Measurements from ENCODE around the gene VPS37B.

The VPS37B gene

GRCh38 chr12:122840580-122841513, 55.1 kb downstream of the VPS37B start:
- no peak for DNase-seq (ENCODE audit: low read depth)

- no peak for DNase-seq (ENCODE audit: low read depth)
Measured at GRCh38 chr12:122839907-122840554, 55.9 kb downstream of the VPS37B start.

GRCh38 chr12:122838841-122839240, 57.1 kb downstream of the VPS37B start:
- DNase-seq (ENCODE audit: low read depth): no peak

GRCh38 chr12:122837306-122838265, 58.3 kb downstream of the VPS37B start:
- DNase-seq (ENCODE audit: low read depth): no peak

- peak; percentile 47 for DNase-seq (ENCODE audit: low read depth)
Measured at GRCh38 chr12:122836027-122836921, 59.6 kb downstream of the VPS37B start.

- no peak for DNase-seq (ENCODE audit: low read depth)
Measured at GRCh38 chr12:122835750-122836026, 60.2 kb downstream of the VPS37B start.

DNA sequence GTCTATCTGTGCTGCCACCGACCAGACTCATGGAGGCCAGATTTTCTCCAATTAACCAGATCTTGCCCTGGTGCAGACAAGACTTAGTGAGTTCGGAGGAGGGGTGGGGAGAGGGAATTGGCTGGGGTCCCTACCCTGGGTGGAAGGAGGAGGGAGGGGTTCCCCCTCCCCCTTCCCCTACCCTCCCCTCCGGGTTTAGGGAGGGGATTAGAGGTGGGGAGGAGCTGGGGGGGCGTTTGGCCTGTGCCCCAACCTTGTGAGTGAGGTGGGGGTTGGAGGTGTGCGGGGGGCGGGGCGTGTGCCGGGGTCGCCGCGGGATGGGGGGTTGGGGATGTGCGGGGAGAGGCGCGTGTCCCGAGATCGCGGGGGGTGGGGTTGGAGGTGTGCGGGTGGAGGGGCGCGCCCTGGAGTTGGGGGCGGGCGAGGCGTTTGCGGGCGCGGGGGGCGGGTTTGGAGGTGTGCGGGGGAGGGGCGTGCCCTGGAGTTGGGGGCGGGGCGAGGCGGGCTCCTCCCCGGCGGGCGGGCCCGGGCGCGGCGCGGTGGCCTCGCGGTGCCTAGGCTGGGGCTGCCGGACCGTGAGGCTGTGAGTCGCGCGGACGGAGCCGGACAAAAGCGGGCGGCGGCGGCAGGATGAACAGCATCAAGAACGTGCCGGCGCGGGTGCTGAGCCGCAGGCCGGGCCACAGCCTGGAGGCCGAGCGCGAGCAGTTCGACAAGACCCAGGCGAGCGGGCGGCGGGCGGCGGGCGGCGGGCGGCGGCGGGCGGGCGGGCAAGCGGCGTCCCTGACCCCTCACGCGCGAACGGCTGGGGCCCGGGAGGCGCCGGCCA, 60.8 kb downstream of the VPS37B start, which contains the start of gene HIP1R:
Gene HIP1R, plus strand, starts transcription at position 537 of the 829 bp plus-strand sequence. Its CDS starts 94 bp downstream, at position 631.
- no peak for DNase-seq (ENCODE audit: low read depth)

DNA sequence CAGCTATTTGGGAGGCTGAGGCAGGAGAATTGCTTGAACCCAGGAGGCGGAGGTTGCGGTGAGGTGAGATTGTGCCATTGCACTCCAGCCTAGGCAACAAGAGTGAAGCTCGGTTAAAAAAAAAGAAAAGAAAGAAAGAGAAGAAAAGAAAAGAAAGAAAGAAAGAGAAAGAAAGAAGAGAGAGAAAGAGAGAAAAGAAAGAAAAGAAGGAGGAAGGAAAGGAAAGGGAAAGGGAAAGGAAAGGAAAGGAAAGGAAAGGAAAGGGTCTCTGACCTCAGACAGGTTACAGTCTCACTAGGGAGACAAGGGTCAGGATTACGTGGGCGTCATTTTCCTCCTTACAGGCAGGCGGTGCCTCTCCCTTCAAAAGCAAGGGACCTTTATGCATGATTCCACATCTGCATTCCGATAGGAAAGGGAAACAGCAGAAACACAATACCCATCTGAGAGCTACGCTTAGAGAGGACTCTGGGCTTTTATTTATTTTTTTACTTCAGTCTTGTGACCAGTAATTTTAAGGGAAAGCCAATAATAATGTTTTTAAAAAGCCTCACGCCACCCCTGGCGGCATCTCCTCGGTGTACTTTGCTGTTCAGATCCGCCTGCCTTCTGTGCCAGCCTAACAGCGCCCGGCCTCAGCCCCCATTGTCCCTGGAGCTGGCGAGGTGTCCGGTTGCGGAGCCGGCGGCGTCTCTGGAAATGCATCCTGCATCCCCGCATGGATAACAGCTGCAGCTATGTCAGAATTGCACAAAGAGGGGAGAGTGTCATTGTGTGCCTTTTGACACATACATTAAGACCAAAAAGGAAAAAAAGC, 61.6 kb downstream of the VPS37B start:
- DNase-seq (ENCODE audit: low read depth): peak; percentile 33

- peak; percentile 93 for DNase-seq (ENCODE audit: low read depth)
Measured at GRCh38 chr12:122830517-122831214, 65.3 kb downstream of the VPS37B start.

- no peak for DNase-seq (ENCODE audit: low read depth)
Measured at GRCh38 chr12:122827258-122827657, 68.7 kb downstream of the VPS37B start.

DNA sequence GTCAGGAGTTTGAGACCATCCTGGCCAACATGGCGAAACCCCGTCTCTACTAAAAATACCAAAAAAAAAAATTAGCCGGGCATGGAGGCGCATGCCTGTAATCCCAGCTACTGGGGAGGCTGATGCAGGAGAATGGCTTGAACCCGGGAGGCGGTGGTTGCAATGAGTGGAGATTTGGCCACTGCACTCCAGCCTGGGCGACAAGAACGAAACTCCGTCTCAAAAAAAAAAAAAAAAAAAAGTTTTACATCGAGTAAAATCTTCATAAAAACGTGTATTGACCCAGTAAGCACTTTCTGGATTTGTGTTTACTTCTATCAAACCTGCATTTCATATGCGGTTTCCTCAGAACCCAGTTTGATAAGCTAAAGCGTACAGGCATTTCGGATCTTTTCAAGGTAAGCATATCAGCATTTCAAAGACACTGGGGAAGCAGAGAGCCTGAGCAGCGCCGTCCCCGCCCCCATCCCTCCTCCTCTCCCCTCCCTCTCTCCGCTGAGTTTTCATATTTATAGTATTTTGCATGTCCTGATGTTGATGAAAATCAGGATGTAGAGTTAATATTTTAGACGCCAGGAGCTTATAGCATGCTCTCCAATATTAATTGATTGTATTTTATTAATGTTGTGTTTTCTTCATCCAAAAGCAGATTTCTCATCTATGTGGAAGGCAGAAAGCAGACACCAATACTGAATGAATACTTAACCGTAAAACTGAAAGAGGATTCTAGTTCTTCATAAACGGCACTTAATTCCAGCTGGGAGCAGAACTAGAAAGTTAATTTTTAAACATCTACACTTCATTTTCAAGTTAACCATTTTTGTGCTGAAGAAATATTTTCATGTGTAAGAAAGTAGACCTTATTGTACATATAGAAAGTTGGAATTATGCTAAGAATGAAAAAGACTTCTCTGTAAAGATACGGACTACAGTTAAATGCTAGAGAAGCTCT, 69.9 kb downstream of the VPS37B start:
- DNase-seq (ENCODE audit: low read depth): no peak

DNA sequence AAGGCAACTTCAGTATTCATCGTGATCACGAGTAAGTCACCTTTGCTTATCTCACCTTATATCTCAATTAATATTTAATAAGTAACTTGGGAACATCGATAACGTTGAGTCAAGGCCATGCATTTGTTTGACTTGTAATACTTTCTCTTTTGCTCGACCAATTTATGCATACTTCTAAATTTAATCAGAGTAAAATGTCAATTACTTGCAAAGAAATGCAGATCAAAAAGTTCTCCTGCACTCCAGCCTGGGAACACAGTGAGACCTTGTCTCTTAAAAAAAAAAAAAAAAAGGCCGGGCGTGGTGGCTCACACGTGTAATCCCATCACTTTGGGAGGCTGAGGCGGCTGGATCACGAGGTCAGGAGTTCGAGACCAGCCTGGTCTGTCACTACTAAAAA, 72.5 kb downstream of the VPS37B start:
- DNase-seq (ENCODE audit: low read depth): no peak

- no peak for DNase-seq (ENCODE audit: low read depth)
Measured at GRCh38 chr12:122820838-122821271, 75.1 kb downstream of the VPS37B start.

DNA sequence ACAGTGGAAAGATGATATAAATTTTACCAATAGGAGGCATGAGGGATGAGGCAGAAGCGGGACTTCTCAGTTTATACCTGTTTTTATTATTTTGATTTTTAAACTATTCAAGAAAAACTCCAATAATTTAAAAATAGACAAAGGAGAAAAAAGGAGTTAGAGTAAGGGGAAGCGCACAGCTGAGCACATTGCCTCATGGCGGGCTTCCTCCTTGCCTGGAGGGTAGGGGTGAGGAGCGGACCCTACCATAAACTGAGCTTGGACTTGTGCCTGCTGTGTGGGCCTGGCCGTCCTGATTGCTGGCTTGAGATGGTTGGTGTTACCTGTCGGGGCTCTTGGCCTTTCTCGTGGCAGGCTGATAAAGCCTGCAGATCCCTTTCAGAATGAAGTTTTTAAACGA, 75.8 kb downstream of the VPS37B start:
- DNase-seq (ENCODE audit: low read depth): no peak

DNA sequence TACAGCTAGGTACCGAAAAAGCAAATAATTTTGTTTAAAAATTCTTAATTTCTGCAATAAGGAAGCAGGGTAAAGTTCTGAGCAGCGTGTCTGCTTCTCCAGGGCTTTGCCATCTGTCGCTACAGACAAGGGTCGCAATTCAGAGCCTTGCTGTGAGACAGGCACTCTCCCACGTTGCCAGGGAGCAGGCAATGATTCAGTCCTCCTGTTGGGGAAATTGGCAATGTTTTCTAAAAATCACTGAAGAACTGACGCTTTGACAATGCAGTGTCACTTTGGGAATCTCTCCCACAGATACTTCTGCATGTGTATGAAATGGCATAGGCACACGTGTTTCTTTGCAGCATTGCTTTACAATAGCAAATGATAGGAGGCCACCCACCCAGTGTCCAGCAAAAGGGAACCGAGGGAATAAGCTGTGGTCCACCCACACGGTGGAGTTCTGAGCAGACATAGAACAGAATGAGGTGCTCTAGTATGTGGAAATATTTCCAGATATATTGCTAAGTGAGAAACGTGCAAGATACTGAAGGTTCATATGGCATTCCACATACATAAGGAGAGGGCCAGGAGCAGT, 76.6 kb downstream of the VPS37B start:
- DNase-seq (ENCODE audit: low read depth): no peak
